ENCODE results near the gene HDAC5.

- no peak for TF ChIP-seq POLR2A (IDR thresholded peaks at IDR 0.05)
- TF ChIP-seq CTCF (IDR thresholded peaks at IDR 0.05) = no peak
- no peak for TF ChIP-seq POLR2AphosphoS5 (IDR thresholded peaks at IDR 0.05)
Observed at GRCh38 chr17:44061446-44061845, 62.0 kb downstream of the HDAC5 start.
